GM21447 (cell line): ENCODE data around the gene KRT4.

Experiments used
- ATAC-seq: cut with Tn5 transposase; IDR thresholded peaks from one replicate; pipeline ENCODE4 v1.9.1; 2021; ENCODE audit not compliant: unreplicated experiment

KRT4 gene

DNA sequence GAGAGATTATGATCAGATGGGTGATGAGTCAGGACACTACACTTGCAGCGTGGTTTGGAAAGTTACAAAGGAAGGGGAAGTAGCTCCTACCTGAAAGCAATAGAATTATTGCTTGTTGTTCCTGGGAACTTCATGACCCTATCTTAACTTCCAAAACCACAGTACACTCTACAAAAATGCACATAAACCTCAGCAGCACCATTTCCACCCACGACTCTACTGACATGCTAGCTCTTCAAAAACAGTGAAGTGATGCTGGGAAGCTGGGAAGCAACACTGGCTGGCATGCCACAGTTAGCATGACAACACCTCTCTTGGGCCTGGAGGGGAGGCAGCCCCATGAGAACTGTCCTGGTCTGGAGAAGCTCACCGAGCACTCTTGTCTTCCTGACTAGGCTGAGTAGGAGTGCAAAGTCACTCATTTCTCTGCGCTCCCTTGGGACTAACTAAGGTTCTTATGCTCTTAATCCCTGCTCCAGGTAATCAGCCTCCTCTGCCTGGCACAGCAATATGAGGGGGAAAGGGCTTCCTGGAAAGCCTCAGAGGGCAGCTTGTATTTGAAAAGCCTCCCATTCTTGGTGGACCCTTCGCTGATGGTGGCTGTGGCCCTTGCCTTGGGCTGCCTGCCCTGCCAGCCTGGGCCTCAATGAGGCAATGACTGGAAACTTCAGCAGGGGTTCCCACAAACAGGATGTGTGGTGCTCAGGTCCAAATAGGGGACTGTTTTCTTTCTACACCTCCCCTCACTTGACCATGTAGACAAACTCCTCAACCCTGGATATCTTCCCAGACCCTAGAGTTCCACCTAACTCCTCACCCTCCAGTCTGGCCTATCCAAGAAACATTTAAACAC lies 19.2 kb downstream of the KRT4 start:
- no peak for ATAC-seq

DNA sequence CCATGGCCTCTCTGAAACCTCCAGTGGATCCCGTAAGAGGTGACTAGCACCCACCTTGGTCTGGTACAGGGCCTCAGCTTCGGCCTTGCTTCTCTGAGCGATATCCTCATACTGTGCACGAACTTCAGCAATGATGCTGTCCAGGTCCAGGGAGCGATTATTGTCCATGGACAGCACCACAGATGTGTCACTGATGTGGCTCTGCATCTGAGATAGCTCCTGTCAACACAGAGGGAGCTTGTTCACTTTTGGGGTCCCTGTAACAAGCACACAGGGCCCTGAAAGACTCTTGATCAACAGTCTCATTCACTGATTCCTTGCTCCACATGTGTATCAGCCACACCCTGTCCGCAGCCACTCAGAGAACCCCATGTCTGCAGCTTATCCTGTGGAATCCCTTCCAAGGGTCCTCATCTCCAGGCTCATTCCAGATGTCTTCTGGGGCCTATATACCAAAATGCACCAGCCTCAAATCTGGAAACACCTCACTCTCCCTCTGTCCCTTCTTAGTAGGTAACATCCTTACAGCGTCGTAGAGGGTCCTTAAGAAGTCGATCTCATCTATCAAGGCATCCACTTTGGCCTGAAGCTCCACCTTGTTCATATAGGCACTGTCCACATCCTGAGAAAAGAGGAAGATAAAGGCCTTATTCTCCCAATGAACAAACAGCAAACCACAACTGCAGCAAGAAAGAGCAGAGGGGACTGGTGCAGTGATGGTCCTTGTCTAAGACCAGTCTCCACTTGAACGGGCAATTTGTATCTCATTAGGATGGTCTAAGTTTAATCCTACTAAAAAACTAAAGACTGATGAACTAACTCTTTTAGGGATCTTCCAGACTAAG lies 21.5 kb downstream of the KRT4 start:
- ATAC-seq: no peak

DNA sequence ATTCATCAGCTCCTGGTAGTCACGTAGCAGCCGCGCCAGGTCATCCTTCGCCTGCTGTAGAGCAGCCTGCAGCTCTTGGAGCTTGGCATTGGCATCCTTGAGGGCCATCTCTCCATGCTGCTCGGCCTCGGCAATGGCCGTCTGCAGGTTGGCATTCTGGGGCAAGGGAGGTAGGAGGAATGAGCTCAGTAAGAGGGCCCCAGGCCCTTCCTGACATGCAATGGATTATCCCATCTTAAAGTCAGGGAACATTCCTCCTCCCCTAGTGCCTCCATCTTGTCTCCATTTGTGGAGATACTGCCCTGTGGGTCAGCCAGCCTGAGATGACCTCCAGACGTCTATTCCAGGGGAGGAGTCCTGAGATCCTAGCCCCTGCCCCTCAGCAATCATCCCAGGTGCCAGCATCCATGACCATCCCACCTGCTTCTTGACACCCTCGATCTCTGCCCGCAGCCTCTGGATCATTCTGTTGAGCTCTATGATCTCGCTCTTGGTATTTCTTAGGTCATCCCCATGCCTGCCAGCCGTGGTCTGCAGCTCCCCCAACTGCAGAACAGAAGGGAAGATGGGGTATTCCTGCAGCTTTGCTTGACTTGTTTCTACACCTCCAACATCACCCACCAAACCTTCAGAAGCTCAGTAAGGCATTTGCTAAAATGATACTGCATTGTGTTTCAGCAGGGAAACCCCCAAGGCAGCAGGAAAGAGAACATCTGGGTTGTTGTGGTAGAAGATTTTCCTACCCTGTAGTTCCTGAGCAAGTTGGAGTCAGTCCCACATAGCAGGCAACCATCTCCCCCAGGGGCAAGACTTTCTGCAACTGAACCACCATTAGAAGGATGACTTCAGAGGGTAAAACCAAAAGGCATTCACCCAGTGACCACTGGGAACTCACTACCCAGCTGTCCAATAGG lies 22.4 kb downstream of the KRT4 start:
- ATAC-seq: no peak

DNA sequence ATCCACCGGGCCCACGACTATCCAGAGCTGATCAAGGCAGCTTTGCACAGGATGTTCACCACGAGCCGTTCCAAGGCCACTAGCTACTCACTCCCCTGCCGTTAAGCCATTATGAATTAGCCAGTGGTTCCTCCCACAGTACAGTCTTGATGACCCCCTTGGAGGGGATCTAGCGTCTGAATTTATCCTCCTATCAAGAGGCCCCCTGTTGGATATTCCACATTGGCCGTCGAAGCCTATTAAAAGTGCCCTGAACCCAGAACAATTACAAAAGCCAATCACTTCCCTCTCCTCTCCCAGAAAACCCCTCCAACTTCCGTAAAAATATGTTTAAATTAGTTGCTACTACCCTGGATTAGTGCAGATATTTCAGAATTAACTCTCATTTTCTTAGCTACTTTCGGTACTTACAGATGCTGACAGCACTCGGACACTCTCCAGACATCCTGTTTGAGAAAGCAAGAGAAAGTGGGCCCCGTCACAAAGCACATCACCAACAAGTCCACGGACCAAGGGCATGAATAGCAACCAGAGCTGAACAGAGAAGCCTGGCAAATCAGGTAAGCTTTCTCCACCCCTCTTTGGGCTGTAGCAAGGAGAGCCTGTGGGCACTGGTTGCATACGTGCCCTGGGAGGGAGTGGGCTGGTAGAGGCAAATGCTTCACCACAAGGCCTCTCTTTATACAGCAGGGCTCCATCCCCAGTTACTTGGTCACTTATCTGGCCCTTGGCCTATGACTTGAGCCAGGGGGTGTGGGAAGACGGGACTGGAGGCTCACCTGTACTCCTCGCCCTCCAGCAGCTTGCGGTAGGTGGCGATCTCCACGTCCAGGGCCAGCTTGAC lies 23.3 kb downstream of the KRT4 start:
- no peak for ATAC-seq

DNA sequence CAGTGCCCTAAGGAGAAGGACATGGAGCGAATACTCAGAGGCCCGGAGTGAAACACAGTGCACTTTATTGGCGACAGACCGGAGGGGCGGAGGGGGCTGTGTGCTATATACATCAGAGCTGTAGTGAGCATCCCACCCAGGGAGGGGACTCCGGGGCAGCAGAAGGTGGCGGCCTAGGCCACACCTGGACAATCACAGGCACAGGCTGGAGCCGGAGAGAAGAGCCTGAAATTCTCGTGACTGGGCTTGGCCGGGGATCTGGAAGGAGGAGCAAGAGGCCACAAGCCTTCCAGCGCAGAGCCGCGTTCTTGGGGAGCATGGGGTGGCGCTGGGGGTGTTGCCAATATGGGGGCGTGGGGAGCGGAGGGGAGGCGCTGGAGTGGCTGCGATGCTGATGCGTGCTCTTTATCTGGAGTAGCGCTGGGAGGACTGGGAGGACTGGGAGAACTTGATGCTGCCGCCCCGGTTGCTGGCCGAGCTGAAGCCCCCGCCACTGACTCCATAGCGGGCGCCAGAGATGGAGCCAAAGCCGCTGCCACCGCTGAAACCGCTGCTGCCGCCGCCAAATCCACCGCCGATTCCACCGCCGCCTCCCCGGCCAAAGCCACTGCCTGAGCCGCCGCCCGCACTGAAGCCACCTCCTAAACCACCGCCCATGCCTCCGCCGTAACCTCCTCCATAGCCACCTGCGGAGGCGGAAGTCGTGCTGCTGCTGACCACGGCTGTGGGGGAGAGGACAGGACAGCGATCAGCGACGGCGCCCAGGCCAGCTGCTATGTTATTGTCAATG lies 24.1 kb downstream of the KRT4 start:
- ATAC-seq: no peak

DNA sequence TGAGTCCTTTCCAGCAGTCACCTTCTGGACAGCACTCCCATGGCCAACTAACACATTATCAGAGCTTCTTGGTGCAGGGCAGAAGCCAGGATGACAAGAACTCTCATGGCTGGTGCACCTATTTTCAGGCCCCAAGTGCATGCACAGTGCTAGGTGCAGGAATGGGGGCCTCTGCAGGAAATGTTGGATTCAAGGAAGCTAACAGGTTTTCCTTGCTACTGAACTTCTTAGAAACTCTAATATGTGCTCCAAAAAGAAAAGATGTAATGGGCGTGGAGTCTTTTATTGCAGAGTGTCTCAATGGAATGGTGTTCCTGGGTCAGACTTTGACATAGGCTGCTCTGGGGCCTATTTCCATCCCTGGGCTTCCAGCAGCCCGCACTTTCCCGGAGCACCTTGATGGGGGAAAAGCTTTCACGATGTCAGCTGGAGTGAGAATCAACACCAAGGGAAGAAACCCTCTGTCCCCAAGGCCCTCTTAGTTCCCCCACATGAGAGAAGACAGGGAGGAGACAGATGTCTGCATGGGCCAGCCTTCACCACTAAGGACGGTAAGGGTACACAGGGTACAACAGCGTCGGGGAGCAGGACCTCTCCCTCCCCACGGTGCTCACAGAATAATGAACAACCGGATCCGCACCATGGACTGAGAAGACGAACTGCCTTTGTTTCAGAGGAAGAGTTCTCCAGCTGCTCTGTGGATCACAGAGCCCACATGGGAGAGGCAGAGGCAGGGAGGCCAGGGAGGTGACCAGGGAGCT lies 24.9 kb downstream of the KRT4 start:
- ATAC-seq: no peak

DNA sequence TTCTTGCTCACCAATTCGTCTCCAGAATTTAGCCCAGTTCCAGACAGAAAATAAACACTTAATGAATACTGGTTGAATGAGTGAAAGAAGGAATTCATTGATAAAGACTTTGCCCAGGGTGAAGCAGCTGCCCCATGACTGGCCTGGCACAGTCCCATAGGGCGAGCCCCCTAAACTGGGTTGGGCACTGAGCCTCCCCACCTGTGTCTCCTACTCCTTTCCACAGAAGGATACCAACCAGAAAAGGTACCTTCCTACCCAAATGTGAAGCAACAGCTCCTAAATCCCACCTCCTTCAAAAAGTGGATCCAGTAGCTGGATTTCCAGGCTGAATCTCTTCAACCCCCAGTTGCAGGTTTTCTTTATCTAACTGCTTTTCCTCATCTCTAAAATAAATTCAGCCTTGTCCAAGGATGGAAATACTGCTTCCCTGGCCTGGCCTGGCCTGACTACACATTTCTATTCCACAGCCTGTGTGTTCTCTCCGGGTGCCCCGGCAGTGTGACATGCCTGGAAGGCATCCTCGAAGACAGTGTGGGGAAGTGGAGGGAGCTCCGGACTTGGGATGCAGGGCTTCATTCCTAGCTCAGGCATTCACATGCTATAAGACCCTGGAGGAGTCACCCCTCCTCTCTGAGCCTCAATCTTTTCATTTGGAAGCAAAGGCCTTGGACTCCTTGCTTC lies 25.6 kb downstream of the KRT4 start:
- ATAC-seq: no peak

DNA sequence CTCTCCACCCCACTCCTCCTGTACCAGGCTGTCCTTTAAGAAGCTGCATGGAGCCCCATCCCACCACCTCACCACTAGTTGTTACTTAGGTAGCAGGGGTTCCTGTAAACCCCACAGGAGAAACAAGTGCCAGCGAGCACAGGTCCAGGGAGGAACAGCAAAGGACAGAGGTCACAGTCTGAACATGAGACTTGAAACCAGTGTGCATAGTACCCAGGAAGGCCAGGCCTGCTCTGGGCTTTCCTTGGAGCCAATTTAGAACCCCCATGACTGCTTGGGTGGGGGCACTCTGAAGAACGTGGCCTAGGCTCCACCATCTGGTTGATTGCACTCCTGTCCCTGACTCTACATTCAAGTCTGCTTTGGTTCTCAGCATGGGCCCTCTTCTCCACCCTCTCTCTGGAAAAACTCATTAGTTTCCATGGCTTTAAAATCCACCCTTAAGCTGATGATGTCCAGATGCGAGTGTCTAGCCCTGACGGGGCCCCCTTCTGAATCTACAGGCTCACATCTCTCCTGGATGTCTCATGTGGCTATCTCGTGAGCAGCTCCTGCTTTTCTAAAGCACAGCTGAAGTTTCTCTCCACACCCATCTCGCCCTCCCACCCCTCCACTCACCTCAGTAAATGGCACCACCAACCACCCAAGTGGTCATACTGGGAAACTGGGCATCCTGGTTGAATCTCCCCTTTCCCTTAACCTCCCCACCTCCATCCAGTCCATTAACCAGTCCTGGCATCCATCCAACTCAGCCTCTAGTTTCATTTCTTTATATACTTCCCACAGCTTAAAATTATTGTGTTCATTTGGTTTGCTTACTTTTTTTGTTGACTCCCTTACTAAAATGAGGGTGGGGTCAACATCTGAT lies 26.4 kb downstream of the KRT4 start:
- no peak for ATAC-seq

DNA sequence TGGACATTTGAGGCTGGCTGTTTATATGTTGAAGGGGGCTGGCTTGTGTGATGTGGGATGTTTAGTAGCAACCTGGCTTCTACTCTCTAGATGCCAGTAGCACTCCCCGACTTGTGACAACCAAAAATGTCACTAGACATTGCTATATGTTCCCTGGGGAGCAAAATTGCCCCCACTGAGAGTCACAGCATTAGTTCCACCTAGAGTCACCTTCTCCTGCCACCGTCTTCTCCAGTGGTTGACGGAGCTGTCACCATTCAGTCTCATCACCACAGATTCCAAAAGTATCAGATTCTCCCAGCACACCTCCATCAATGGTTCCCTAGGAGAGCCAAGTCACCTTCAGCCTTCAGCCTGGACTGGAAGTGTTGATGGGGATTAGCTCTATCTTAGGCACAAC lies 29.0 kb downstream of the KRT4 start:
- no peak for ATAC-seq

DNA sequence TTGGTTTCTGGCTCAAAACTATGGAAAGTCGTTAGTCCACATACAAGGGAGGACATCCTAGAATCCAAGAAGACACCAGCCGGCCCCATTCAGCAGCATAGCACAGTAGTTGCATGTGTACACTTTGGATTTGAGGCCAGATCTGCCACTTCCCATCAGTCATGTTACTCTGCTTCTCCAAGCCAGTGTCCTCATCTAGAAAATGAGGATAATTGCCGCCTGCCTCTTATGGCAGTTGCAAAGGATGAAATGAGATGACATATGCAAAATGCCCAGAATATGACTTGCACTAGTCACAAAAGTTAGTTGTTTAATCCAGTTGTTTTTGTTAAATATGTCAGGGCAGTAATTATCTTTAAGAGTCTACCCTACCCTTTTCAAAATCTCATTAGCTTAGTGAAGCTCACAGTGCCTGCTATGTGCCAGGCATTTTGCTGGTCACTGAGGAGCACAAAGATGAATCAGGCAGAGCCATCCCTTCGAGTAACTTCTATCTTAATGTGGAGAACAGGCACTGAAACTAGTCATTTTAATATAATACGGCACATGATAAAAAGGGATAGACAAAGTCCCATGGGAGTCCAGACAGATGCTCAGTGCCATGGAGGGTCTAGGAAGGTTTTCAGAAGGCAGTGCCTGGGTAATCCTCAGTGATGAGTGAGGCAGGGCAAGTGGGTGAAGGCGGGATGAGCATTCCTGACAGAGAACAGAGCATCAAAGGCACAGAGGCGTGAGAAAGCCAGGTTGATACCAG lies 30.2 kb downstream of the KRT4 start:
- ATAC-seq: no peak

DNA sequence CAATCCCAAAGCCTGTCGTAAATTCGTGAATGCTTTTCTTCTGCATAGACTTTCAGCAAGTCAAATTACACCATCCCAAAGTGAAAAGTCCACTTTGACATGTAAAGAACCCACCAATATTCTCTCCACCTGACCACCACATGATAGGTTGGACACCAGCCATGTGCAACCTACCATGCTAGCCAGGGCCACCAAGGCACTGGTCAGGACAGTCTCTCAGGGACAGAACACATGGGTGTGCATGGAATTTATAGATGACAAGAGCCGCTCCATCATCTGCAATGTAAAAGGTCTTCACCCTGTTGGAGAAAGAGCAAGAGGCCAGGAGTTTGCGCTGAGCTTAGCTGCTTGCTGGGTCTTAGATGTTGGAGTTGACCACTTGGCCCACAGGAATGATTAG lies 31.4 kb downstream of the KRT4 start:
- ATAC-seq: no peak

DNA sequence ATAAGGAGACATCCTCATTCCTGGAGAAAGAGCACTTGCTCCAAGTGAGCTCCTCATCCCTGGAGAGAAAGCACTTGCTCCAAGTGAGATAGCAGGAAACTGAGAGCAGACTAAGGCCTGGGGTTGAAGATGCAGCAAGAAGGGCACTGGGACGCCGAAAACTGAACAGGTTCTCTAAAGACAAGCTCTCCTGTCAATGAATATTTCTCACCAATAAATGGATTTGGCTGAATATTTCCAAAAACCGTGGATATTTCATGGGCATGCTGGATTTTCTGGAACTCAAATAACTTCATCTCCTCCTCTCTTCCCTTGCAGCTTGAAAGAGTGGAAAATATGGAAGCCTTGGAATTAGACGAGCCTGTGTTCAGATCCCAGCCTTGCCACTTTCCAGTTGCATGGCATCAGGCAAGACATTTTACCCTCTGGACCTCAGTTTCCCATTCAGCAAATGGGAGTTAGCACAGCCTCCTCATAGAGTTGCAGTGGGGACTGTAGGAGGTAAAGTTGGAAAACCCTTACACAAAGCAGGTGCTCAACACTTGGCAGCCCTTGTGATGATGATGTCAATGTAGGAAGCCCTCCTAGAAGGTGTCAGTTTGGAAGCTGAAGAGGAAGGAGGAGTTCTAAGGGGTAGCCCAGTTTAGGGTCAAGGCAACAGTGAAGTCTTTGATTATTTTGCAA lies 32.4 kb downstream of the KRT4 start:
- ATAC-seq: no peak

DNA sequence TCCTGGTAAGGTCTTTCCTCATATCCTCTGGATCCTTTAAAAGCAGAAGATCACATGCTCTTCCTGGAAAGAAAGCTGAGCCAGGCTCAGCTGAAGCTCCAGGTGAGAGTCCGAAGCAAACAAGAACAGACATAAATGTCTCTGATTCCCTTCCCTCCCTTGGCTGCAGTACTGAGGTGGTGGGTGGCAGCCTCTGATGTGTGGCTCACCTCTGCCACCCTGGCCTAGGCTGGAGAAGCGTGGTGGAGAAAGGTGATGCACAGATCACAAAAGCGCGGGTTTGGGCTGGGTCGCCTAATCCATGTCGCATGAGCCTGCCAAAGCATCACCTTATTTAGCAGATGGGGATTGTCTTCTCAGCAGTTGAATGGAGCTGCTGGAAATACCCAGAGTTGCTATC lies 34.0 kb downstream of the KRT4 start:
- no peak for ATAC-seq

DNA sequence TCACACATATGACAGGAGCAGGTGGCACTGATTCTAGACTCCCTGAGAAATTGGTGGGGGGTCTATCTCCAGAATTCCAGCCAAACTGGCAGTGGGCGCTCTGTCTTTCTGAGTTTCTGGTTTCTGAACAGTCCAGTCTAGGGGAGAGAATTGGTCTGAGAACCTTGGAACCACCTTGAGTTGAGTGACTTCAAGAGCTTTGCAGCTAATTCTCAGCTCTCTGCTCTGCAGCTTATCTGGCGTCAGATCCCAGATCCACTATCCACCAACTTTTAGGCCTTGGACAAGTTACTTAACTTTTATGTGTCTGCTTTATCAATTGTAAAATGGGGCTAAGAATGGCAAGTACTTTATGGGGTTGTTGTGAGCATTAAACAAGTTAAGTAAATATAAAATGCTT lies 35.1 kb downstream of the KRT4 start:
- ATAC-seq: no peak

DNA sequence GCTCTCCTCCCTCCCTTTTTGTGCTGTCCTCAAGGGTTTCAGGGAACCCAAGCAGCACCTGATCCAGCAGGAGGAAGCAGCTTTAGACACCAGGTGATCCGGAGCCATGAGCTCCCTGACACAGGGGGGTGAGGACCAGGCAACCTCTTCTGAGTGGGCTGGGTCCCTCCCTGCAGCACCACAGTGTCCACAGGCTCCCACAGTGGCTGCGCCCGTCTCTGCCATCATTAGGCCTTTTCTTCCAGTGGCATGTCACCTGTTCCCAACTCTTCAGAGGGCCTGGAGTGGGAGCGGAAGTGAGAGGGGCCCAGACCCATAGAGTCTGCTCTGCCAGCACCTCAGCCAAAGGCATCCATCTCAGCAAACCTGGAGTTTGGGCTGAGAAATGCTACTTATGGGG lies 36.4 kb downstream of the KRT4 start:
- ATAC-seq: no peak

DNA sequence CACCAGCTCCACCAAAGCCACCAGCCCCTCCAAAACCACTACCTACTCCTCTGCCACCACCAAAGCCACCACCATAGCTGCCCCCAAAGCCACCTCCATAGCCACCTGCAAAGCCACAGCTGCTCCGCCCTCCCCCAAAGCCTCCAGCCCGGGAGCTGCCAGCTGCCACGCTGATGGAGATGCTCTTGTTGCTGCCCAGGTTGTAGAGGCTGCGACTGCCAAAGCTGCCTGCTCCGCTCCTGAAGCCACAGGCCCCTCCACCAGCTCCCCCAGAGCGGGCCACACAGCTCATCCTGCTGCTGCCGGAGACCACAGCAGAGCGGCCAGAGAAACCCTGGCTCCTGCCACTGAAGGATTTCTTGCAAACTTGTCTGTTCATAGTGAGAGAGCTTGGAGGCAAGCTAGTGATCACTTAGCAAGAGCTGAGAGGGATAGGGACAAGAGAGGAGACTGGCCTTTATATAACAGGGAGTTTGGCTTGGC lies 37.0 kb downstream of the KRT4 start, which contains the start of gene KRT76:
Gene KRT76, minus strand, starts transcription at position 433 of the 483 bp plus-strand sequence. Its CDS starts 54 bp downstream, at position 379.
- ATAC-seq: no peak
